ENCODE measurements around the gene ETNK2. TPM values are rescaled to one million over a fixed set of nuclear protein-coding genes. Genes with fewer than 3 reads are reported as not detected.

ETNK2 gene
- polyA plus RNA-seq, 1 experiment = 25.6 TPM

DNA sequence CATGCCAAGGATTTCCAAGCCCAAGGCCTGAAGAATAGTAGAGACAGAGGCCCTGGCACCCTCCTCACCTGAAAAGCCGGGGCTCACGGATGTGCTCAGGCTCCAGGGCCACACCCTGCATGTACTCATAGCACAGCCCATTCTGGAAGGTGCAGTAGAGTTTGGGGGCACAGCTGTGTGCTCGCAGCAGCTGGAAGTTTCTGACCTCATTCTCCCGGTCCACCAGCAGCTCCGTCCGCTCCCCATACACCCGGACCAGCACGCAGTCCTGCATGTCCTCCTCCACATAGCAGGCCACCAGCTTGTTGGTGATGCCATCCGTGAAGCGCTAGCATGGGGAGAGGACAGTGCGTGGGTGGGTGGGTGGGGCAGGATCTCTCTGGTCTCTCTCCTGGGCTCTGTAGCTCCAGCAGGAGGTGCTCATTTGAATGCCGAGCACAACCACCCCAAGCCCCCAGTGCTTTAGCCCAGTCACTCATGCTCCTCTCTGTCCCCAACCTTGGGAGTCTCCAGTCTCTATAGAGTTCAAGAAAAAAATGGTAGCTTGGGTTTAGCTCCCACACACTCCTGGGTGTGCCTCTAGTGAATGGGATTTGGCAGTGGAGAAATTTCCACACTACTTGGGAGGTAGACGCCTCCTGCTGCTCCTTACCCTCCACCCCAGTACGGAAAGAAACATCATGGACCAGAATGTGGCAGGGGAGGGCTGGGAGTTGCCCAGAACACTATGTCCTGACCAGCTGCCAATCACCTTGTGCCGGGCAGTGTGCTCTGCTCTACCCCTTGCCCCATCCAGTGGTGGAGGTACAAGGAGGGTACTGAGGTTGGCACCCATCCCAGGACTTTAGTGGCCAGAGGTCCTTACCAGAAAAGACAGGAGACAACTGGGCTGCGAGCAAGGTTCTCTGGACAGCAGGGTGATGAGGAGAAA, 1.9 kb downstream of the ETNK2 start:
- TF ChIP-seq, protein P1, sequence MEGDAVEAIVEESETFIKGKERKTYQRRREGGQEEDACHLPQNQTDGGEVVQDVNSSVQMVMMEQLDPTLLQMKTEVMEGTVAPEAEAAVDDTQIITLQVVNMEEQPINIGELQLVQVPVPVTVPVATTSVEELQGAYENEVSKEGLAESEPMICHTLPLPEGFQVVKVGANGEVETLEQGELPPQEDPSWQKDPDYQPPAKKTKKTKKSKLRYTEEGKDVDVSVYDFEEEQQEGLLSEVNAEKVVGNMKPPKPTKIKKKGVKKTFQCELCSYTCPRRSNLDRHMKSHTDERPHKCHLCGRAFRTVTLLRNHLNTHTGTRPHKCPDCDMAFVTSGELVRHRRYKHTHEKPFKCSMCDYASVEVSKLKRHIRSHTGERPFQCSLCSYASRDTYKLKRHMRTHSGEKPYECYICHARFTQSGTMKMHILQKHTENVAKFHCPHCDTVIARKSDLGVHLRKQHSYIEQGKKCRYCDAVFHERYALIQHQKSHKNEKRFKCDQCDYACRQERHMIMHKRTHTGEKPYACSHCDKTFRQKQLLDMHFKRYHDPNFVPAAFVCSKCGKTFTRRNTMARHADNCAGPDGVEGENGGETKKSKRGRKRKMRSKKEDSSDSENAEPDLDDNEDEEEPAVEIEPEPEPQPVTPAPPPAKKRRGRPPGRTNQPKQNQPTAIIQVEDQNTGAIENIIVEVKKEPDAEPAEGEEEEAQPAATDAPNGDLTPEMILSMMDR (IDR thresholded peaks at IDR 0.05; ENCODE audit: low read depth, low read length) = no peak
- no peak for DNase-seq (ENCODE audit: low read depth, low spot score)
- Histone ChIP-seq H3K27me3 (ENCODE audit: control insufficient read depth, insufficient read depth, low read length) (peaks cover 3% of the 10 kb centered on the region), H3K9me3 (ENCODE audit: control insufficient read depth, insufficient read depth, low read length) (no peaks in the 10 kb centered on the region), H3K27ac (ENCODE audit: low read depth, low read length) (no peak overlapping the region), H3K4me3 (ENCODE audit: low read depth, low read length) (no peak overlapping the region)
- ChIA-PET POLR2A (no interaction called here), CTCF (interaction anchor here (0.9 to 1.0 kb wide), 2 partner anchors 58 to 214 kb away, joined by 3 read pairs; no protein-coding TSS in a partner anchor)

DNA sequence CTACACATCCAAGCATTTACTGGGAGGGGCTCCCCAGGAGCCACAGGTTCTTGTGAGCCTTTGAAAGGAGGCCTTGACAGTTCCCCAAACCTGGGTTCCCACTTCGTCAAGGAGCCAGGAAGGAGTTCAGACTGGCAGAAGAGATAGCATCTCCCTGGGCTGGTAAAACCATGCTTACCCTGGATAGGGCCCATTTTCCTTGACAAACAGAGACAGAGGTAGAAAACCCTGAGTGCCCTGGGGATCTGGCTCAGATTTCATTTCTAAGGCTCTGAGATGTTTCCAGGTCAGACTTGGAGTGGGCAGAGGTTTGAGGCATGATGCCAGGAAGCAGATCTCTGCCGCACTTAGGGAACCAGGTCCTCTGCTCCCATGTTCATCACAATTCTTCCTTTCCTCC, 2.7 kb downstream of the ETNK2 start:
- TF ChIP-seq, protein P1 (IDR thresholded peaks at IDR 0.05; ENCODE audit: low read depth, low read length) = no peak
- ChIA-PET CTCF (interaction anchor here (1.0 kb wide), 1 partner anchor 58 kb away, joined by 3 read pairs; no protein-coding TSS in a partner anchor), POLR2A (no interaction called here)
- Histone ChIP-seq H3K27me3 (ENCODE audit: control insufficient read depth, insufficient read depth, low read length) (no peaks in the 10 kb centered on the region), H3K4me3 (ENCODE audit: low read depth, low read length) (no peak overlapping the region), H3K27ac (ENCODE audit: low read depth, low read length) (no peak overlapping the region), H3K9me3 (ENCODE audit: control insufficient read depth, insufficient read depth, low read length) (no peaks in the 10 kb centered on the region)
- DNase-seq (ENCODE audit: low read depth, low spot score) = no peak

DNA sequence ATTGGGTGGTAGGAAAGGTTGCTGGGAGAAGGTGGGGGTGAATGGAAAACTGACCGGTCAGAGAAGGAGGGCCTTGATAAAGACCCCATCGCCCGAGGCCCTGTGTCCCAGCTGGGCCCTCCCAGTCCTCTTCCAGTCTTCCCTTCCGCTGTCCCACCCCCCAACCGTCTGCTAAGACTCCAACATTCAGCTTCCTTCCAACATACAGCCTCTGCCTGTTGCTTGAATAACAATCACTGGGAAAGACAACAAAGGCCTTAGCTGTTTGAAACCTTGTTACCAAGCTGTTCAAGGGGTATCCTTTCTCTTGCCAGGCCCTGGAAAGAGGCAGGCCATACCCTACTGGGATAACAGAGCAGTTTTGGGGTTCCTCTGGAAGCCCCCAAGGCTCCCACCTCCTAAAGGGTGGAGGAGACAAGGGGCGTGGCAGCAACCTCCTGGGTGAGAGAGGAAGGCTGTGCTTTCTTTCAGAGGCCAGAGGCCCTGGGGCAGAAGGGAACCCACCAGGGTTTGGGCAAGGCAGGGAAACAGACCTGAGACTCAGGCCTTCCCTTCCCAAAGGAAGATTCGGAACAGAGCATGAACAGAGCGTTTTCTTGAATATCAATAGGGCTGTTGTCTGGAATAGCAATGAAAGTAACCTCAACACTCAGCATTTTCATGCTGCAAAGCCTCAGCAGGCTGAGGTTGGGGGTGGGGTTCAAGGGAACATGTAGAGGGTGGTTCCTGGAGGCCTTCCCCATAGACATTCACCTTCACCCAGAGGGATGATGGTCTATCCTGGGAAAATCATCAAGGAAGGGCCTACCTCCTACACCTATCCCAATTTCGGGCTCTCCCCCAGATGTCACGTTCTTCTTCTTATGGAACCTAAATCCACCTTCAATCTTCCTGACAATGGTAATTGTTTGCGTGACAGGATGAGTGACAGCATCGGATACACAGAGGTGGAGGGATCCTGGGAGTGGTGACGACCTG, 4.1 kb downstream of the ETNK2 start:
- CTCF ChIA-PET = no interaction called here
- TF ChIP-seq, protein P1 (IDR thresholded peaks at IDR 0.05; ENCODE audit: low read depth, low read length) = no peak
- no peaks in the 10 kb centered on the region for H3K9me3 ChIP-seq (ENCODE audit: control insufficient read depth, insufficient read depth, low read length)
- no peak overlapping the region for H3K4me3 ChIP-seq (ENCODE audit: low read depth, low read length)
- no peak for DNase-seq (ENCODE audit: low read depth, low spot score)
- no peak overlapping the region for H3K27ac ChIP-seq (ENCODE audit: low read depth, low read length)
- POLR2A ChIA-PET = no interaction called here
- H3K27me3 ChIP-seq (ENCODE audit: control insufficient read depth, insufficient read depth, low read length) = no peaks in the 10 kb centered on the region

DNA sequence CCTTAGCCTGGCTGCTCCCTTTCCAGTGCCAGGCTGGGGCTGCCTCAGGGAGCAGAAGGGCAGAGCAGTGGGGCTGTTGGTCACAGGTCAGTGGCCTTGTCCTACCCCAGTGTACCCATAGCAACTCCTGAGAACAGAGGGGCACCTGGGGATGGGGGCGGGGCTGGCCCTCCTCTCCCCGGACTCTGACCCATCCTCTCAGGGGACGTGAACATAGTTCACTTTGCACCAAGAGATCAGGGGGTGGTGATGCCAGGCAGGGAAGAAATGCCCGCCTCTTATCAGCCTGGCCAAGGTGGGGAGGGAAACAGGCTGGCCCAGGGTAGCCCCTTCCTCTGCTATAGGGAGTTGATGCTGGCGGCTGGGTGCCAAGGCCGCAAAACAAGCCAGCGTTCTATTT, 4.9 kb downstream of the ETNK2 start:
- POLR2A ChIA-PET = no interaction called here
- H3K27ac ChIP-seq (ENCODE audit: low read depth, low read length) = no peak overlapping the region
- DNase-seq (ENCODE audit: low read depth, low spot score) = no peak
- CTCF ChIA-PET = no interaction called here
- no peaks in the 10 kb centered on the region for H3K27me3 ChIP-seq (ENCODE audit: control insufficient read depth, insufficient read depth, low read length)
- no peak overlapping the region for H3K4me3 ChIP-seq (ENCODE audit: low read depth, low read length)
- TF ChIP-seq, protein P1 (IDR thresholded peaks at IDR 0.05; ENCODE audit: low read depth, low read length) = no peak
- H3K9me3 ChIP-seq (ENCODE audit: control insufficient read depth, insufficient read depth, low read length) = no peaks in the 10 kb centered on the region

Data from AG04450 (cell line).